Measurements from ENCODE around the gene PRM1.
"Not testable (repeated sequence)": the region's sequence is repeated elsewhere in the genome, so short reads cannot be mapped to it uniquely, and the experiment has no call there.

GRCh38 chr16:11289696-11290095 is 8.6 kb upstream of the PRM1 start:
- TF ChIP-seq CTCF (conservative IDR thresholded peaks at IDR 0.05); EZH2 (IDR thresholded peaks at IDR 0.05; ENCODE audit: low read depth): not testable (repeated sequence)

Measured in PC-9 (cell line).